K562 (cell line): ENCODE data around the gene IMPACT. TPM values are rescaled to one million over a fixed set of nuclear protein-coding genes. Genes with fewer than 3 reads are reported as not detected.

Experiments used
- EGR1 ChIP-seq: fragments of 450-650 bp; conservative IDR thresholded peaks from 2 replicates; pipeline ENCODE4 v1.6.1; 2017; ENCODE audit warnings: mild to moderate bottlenecking
- KLF1 ChIP-seq: fragments of 450-650 bp; IDR thresholded peaks from 2 replicates; pipeline ENCODE4 v1.6.1; 2016; ENCODE audit warnings: missing genetic modification characterization, missing compliant biosample characterization
- MTA3 ChIP-seq: fragments of 450-650 bp; formaldehyde crosslinking; IDR thresholded peaks from 2 replicates; pipeline ENCODE4 v1.6.1; 2017; ENCODE audit warnings: mild to moderate bottlenecking, borderline replicate concordance
- NR2C2 ChIP-seq, 2 experiments: fragments of 200-800 bp in 1 of 2; sonication (Bioruptor generic) in 1 of 2; sonication (generic) in 1 of 2; formaldehyde crosslinking in 1 of 2; IDR thresholded peaks; 2 replicates each; pipeline versions ENCODE4 v1.6.1 to v1.8.0; 2016 to 2022; ENCODE audit warnings: mild to moderate bottlenecking in 1 of 2, missing compliant biosample characterization in 1 of 2, missing genetic modification characterization in 1 of 2, missing genetic modification reagents in 1 of 2
- NR2F6 ChIP-seq: fragments of 450-650 bp; formaldehyde crosslinking; IDR thresholded peaks from 2 replicates; pipeline ENCODE4 v1.4.0; 2020; ENCODE audit warnings: mild to moderate bottlenecking
- NR3C1 ChIP-seq: sonication (generic); formaldehyde crosslinking; IDR thresholded peaks from 2 replicates; pipeline ENCODE4 v1.8.1; 2022; ENCODE audit warnings: missing genetic modification reagents
- PCBP1 ChIP-seq: fragments of 200-400 bp; formaldehyde crosslinking; IDR thresholded peaks from 2 replicates; pipeline ENCODE4 v1.6.1; 2018; ENCODE audit warnings: mild to moderate bottlenecking, low read depth, low read length; ENCODE audit not compliant: poor library complexity, severe bottlenecking
- RB1 ChIP-seq: fragments of 450-650 bp; IDR thresholded peaks from 2 replicates; pipeline ENCODE4 v1.6.1; 2017; ENCODE audit warnings: low read depth, mild to moderate bottlenecking
- RNF2 ChIP-seq: sonication (generic); IDR thresholded peaks from 2 replicates; pipeline ENCODE4 v1.6.1; 2016
- SMARCE1 ChIP-seq: fragments of 450-650 bp; IDR thresholded peaks from 2 replicates; pipeline ENCODE4 v1.7.1; 2016; ENCODE audit warnings: mild to moderate bottlenecking
- SUPT5H ChIP-seq: fragments of 450-650 bp; IDR thresholded peaks from 2 replicates; pipeline ENCODE4 v1.6.1; 2016
- THAP7 ChIP-seq: fragments of 250-450 bp; sonication (Bioruptor Pico); IDR thresholded peaks from 2 replicates; pipeline ENCODE4 v1.5.0; 2021
- ZNF174 ChIP-seq: fragments of 250-450 bp; sonication (Bioruptor Pico); IDR thresholded peaks from 2 replicates; pipeline ENCODE4 v1.4.0; 2020; ENCODE audit warnings: mild to moderate bottlenecking
- ZNF311 ChIP-seq: fragments of 250-450 bp; sonication (Bioruptor Pico); IDR thresholded peaks from 2 replicates; pipeline ENCODE4 v1.4.0; 2020; ENCODE audit warnings: mild to moderate bottlenecking, moderate library complexity
- ZNF316 ChIP-seq: fragments of 450-650 bp; IDR thresholded peaks from 2 replicates; pipeline ENCODE4 v1.6.1; 2016
- ZNF354B ChIP-seq: fragments of 250-450 bp; sonication (Bioruptor Pico); IDR thresholded peaks from 2 replicates; pipeline ENCODE4 v1.4.0; 2020
- ZNF589 ChIP-seq: fragments of 200-800 bp; sonication (Bioruptor generic); IDR thresholded peaks from 2 replicates; pipeline ENCODE4 v1.6.1; 2016; ENCODE audit warnings: low read depth, missing genetic modification characterization, missing compliant biosample characterization
- ZNF592 ChIP-seq: fragments of 450-650 bp; IDR thresholded peaks from 2 replicates; pipeline ENCODE4 v1.6.1; 2017; ENCODE audit warnings: antibody characterized with exemption, mild to moderate bottlenecking
- ZNF707 ChIP-seq: fragments of 250-450 bp; sonication (Bioruptor Pico); conservative IDR thresholded peaks from 2 replicates; pipeline ENCODE4 v1.8.0; 2022; ENCODE audit warnings: inconsistent platforms, mild to moderate bottlenecking, moderate library complexity
- ZNF76 ChIP-seq: fragments of 250-450 bp; sonication (Bioruptor Pico); IDR thresholded peaks from 2 replicates; pipeline ENCODE4 v1.4.0; 2020; ENCODE audit warnings: mild to moderate bottlenecking, moderate library complexity, borderline replicate concordance
- ZSCAN32 ChIP-seq: fragments of 450-650 bp; formaldehyde crosslinking; IDR thresholded peaks from 2 replicates; pipeline ENCODE4 v1.4.0; 2020; ENCODE audit warnings: mild to moderate bottlenecking, moderate library complexity
- polyA plus RNA-seq, 8 experiments: library from polyadenylated mRNA; depleted of rRNA in 4 of 8; stranded (reverse) in 5 of 8; unstranded in 3 of 8; fragments of >200 nt; fragmentation: Nextera tagmentation in 2 of 8; fragmentation: Illumina TruSeq in 1 of 8; extraction: Ambion mirVana in 2 of 8; extraction: Trizol in 1 of 8; gene quantifications; 2 replicates each; pipeline versions ENCODE4 v1.2.1 to v1.2.3, GENCODE V29; 2011 to 2014; ENCODE audit warnings: inconsistent platforms in 1 of 8, missing spikeins in 1 of 8
- total RNA-seq, 7 experiments: library from RNA; depleted of rRNA in 6 of 7; stranded (reverse); fragments of >200 nt in 6 of 7; fragmentation: Illumina TruSeq in 2 of 7; extraction: Trizol in 2 of 7; gene quantifications; 2 replicates each; pipeline versions ENCODE4 v1.2.1 to v1.2.3, GENCODE V29; 2011 to 2021; ENCODE audit warnings: low replicate concordance in 1 of 7
- TF ChIP-seq, protein P1 (sequence below): fragments of 250-450 bp; sonication (Bioruptor Pico); IDR thresholded peaks from 2 replicates; pipeline ENCODE4 v1.4.0; 2020

IMPACT gene
- total and polyA plus RNA-seq, 9 of the 15 experiments (the other 6 are each of a cell fraction or from before 2014, with no cell fraction given): 4.7 to 7.6 (median 5.8) TPM

GRCh38 chr18:24426398-24427294 lies at the start of gene IMPACT (continued):
- TF ChIP-seq ZNF592 (peak; percentile 50; the same call in 1 of the 2 replicates), ZNF589 (peak; percentile 85), ZNF707 (CRISPR knock-in tag) (peak; percentile 77), SMARCE1 (no peak), ZNF354B (peak; percentile 56; the same call in 1 of the 2 replicates), EGR1 (peak; percentile 43), KLF1 (tag) (peak; percentile 81), NR3C1 (peak; percentile 62; the same call in 1 of the 2 replicates), ZNF316 (no peak), RB1 (peak; percentile 74), ZSCAN32 (CRISPR knock-in tag) (peak; percentile 49; the same call in 1 of the 2 replicates), NR2C2 (CRISPR knock-in tag; IDR thresholded peaks at IDR 0.05) (peak; percentile 100), NR2C2 (tag; IDR thresholded peaks at IDR 0.05) (peak; percentile 100), SUPT5H (peak; percentile 69), PCBP1 (no peak), ZNF311 (CRISPR knock-in tag) (peak; percentile 82; the same call in 1 of the 2 replicates), RNF2 (0 out of 2 replicates have a peak, but pooled peaks have one; percentile 25), THAP7 (CRISPR knock-in tag) (no peak), ZNF76 (CRISPR knock-in tag) (peak; percentile 94), ZNF174 (0 out of 2 replicates have a peak, but pooled peaks have one; percentile 40), NR2F6 (CRISPR knock-in tag) (peak; percentile 68; the same call in 1 of the 2 replicates), MTA3 (peak; percentile 72; the same call in 1 of the 2 replicates)
- TF ChIP-seq, protein P1, sequence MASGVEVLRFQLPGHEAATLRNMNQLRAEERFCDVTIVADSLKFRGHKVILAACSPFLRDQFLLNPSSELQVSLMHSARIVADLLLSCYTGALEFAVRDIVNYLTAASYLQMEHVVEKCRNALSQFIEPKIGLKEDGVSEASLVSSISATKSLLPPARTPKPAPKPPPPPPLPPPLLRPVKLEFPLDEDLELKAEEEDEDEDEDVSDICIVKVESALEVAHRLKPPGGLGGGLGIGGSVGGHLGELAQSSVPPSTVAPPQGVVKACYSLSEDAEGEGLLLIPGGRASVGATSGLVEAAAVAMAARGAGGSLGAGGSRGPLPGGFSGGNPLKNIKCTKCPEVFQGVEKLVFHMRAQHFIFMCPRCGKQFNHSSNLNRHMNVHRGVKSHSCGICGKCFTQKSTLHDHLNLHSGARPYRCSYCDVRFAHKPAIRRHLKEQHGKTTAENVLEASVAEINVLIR: peak; percentile 74
